ENCODE data around the gene ARL2. TPM values are rescaled to one million over a fixed set of nuclear protein-coding genes. Genes with fewer than 3 reads are reported as not detected.

ARL2 gene
- total RNA-seq, 1 experiment from 2014 or later = 203 TPM

- Mint-ChIP-seq H3K36me3 (ENCODE audit: insufficient read depth in 1 of 3, low read depth in 3 of 3) (no peaks in the 10 kb centered on the region), H3K4me3 (no peak overlapping the region), H3K9me3 (no peaks in the 10 kb centered on the region), H3K4me1 (peaks cover 5 to 6% of the 10 kb centered on the region in 2 experiments), H3K27me3 (ENCODE audit: low read depth) (no peaks in the 10 kb centered on the region; the same call in 1 of the 2 replicates), H3K27ac (no peak overlapping the region)
- no CpG with 5 or more reads among the region's 2 CpGs for WGBS (ENCODE audit: extremely low coverage, insufficient read length, low lambda C conversion rate)
- no peak overlapping the region for H3K4me2 ChIP-seq (ENCODE audit: insufficient read depth, insufficient read length, low read length)
- no peak overlapping the region for H2BK20ac ChIP-seq (ENCODE audit: low read depth, low read length, poor library complexity, severe bottlenecking)
- H2AK5ac ChIP-seq (ENCODE audit: insufficient read length, low read length) = no peak overlapping the region
- H3K27me3 ChIP-seq (ENCODE audit: insufficient read depth, low read length) = no peaks in the 10 kb centered on the region
- no peak overlapping the region for H2BK5ac ChIP-seq (ENCODE audit: insufficient read length, low read length)
- H3K9me3 ChIP-seq (ENCODE audit: control insufficient read depth, low read depth, low read length) = no peaks in the 10 kb centered on the region
- H3K18ac ChIP-seq (ENCODE audit: insufficient read length, low read depth, low read length) = no peak overlapping the region
- H4K5ac ChIP-seq (ENCODE audit: insufficient read length, low read depth, low read length) = no peak overlapping the region
- no peaks in the 10 kb centered on the region for H3K79me1 ChIP-seq (ENCODE audit: insufficient read depth, low read depth, low read length, poor library complexity, severe bottlenecking)
- H2BK120ac ChIP-seq (ENCODE audit: low read depth, low read length, poor library complexity, severe bottlenecking) = no peak overlapping the region
- no peak overlapping the region for H4K8ac ChIP-seq (replicated peaks; ENCODE audit: insufficient read length, low read depth, low read length)
- no peak overlapping the region for H3K27ac ChIP-seq (ENCODE audit: insufficient read length, low read depth, low read length)
- TF ChIP-seq CTCF (conservative IDR thresholded peaks at IDR 0.05) = no peak
- H3K23ac ChIP-seq (ENCODE audit: insufficient read length, low read depth, low read length) = no peak overlapping the region
- H4K91ac ChIP-seq (ENCODE audit: insufficient read length, low read depth, low read length) = no peak overlapping the region
- no peak overlapping the region for H3K56ac ChIP-seq (ENCODE audit: insufficient read length, low read depth, low read length)
- H3K4me1 ChIP-seq (ENCODE audit: insufficient read depth, low read length) = no peaks in the 10 kb centered on the region
- no peak overlapping the region for H2BK15ac ChIP-seq (ENCODE audit: low read depth, low read length)
- H3K79me2 ChIP-seq (ENCODE audit: insufficient read depth, low read length) = no peaks in the 10 kb centered on the region
- no peak overlapping the region for H2BK12ac ChIP-seq (ENCODE audit: insufficient read length, low read depth, low read length)
- no peak overlapping the region for H3K9ac ChIP-seq (ENCODE audit: extremely low read depth, insufficient read length, low read length)
- no peak for DNase-seq
- H4K20me1 ChIP-seq (ENCODE audit: control insufficient read depth, insufficient read depth, insufficient read length) = no peaks in the 10 kb centered on the region
- H3K23me2 ChIP-seq (ENCODE audit: insufficient read length, low read depth, low read length, poor library complexity, severe bottlenecking) = peaks cover 3% of the 10 kb centered on the region
- H3T11ph ChIP-seq (ENCODE audit: low read length) = no peak overlapping the region
- H2AFZ ChIP-seq (ENCODE audit: low read length) = no peak overlapping the region
- H3K4ac ChIP-seq (ENCODE audit: low read depth, low read length) = no peak overlapping the region
- H3K14ac ChIP-seq (ENCODE audit: insufficient read depth, low read length) = no peak overlapping the region
Observed at GRCh38 chr11:65008873-65009272, 5.1 kb upstream of the ARL2 start.
